Measurements from ENCODE around the gene UBA52. TPM values are rescaled to one million over a fixed set of nuclear protein-coding genes. Genes with fewer than 3 reads are reported as not detected.

The UBA52 gene
- total and polyA plus RNA-seq, 2 experiments from 2014 or later = 390 to 457 TPM

DNA sequence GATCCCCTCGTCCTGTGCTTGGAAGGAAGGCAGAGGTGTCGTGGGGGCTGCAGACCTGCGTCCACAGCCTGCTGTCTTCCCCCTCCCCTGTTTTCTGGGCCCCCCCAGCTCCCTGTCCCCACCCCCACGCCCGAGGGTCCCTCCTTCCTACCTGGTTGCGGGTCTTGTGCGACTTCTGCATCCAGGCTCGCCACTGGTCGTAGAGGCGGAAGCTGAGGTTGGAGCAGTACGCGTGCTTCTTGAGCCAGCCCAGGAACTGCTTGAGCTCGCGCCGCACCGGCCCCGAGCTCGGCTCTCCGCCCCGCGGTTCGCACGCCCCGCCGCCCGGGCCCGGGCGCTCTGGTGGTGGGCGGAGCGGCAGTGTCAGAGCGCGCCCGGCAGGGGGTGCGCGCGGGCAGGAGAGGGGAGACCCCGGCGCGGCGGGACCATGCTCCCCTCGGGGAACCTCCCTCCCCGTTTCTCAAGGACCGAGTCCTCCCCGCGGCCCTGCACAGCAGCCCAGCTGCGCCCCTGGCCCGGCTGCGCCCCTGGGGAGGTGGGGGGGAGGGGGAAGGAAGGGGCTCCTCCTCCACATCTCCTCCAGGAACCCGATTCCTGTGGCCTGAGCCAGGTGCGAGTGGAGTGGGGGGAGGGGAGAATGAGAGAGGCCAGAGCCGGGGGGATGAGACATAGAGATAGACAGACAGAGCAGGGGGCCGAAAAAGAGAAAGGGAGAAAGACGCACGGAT lies 22.6 kb downstream of the UBA52 start:
- H3K4me3 ChIP-seq = peak overlapping the region; percentile 28
- H3K27me3 ChIP-seq = peaks cover 4% of the 10 kb centered on the region
- no peak overlapping the region for H3K27ac ChIP-seq
- peak; percentile 90 to 92 for DNase-seq (ENCODE audit: low read depth in 1 of 2, low spot score in 1 of 2)
- TF ChIP-seq, protein P1, sequence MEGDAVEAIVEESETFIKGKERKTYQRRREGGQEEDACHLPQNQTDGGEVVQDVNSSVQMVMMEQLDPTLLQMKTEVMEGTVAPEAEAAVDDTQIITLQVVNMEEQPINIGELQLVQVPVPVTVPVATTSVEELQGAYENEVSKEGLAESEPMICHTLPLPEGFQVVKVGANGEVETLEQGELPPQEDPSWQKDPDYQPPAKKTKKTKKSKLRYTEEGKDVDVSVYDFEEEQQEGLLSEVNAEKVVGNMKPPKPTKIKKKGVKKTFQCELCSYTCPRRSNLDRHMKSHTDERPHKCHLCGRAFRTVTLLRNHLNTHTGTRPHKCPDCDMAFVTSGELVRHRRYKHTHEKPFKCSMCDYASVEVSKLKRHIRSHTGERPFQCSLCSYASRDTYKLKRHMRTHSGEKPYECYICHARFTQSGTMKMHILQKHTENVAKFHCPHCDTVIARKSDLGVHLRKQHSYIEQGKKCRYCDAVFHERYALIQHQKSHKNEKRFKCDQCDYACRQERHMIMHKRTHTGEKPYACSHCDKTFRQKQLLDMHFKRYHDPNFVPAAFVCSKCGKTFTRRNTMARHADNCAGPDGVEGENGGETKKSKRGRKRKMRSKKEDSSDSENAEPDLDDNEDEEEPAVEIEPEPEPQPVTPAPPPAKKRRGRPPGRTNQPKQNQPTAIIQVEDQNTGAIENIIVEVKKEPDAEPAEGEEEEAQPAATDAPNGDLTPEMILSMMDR (IDR thresholded peaks at IDR 0.05; ENCODE audit: low read depth, low read length) = peak; percentile 63
- no peaks in the 10 kb centered on the region for H3K9me3 ChIP-seq (ENCODE audit: low read depth)
- H3K4me1 ChIP-seq (ENCODE audit: low read depth) = no peaks in the 10 kb centered on the region
- no peaks in the 10 kb centered on the region for H3K36me3 ChIP-seq

DNA sequence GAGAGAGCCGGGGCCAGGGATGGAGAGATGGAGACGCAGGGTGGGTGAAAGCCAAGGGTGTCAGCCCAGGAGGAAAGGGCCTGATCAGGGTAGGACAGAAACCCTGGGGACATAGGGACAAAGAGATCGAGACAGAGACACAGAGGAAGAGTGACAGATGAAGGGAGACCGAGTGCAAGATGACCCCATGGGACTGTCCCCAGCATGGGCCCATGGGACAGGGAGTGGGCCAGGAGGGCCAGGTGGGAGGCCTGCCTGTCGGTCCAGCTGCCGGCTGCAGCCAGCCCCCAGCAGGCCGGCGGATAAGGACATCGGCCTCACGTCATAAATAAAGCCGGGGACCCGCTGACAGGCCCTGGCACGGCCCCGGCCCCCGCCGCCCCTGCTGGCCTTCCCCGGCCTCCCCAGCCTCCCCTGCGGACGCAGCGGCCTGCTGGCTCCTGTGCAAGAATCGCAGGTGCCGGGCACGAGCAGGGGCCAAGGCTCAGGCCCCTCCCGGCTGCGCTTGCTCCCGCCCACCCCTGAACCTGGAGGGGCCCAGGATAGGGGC lies 23.2 kb downstream of the UBA52 start:
- no peaks in the 10 kb centered on the region for H3K4me1 ChIP-seq (ENCODE audit: low read depth)
- no peaks in the 10 kb centered on the region for H3K36me3 ChIP-seq
- peaks cover 4% of the 10 kb centered on the region for H3K27me3 ChIP-seq
- no peak overlapping the region for H3K27ac ChIP-seq
- no peaks in the 10 kb centered on the region for H3K9me3 ChIP-seq (ENCODE audit: low read depth)
- TF ChIP-seq, protein P1 (IDR thresholded peaks at IDR 0.05; ENCODE audit: low read depth, low read length) = no peak
- H3K4me3 ChIP-seq = peak overlapping the region; percentile 28
- no peak for DNase-seq (ENCODE audit: low read depth in 1 of 2, low spot score in 1 of 2)

DNA sequence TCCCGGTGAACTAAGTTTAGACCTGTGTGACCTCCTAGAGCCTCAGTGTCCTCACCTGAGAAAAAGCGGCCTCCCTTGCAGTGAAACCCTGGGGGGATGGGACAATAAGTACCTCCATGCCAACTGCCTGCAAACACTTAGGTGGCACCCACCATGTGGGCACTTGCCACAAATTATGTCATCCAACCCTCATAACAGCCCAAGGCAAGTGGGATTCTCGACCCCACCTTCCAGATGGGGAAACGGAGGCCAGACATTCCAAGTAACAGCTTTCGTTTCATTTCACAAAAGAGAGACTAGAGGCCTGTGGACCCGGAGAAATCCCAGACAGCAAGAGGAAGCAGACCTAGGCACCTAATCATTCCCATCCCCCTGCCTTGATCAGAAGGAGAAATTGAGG lies 23.8 kb downstream of the UBA52 start:
- H3K27ac ChIP-seq = no peak overlapping the region
- no peaks in the 10 kb centered on the region for H3K36me3 ChIP-seq
- no peak overlapping the region for H3K4me3 ChIP-seq
- DNase-seq (ENCODE audit: low read depth in 1 of 2, low spot score in 1 of 2) = no peak
- TF ChIP-seq, protein P1 (IDR thresholded peaks at IDR 0.05; ENCODE audit: low read depth, low read length) = no peak
- H3K9me3 ChIP-seq (ENCODE audit: low read depth) = no peaks in the 10 kb centered on the region
- peaks cover 4% of the 10 kb centered on the region for H3K27me3 ChIP-seq
- no peaks in the 10 kb centered on the region for H3K4me1 ChIP-seq (ENCODE audit: low read depth)

DNA sequence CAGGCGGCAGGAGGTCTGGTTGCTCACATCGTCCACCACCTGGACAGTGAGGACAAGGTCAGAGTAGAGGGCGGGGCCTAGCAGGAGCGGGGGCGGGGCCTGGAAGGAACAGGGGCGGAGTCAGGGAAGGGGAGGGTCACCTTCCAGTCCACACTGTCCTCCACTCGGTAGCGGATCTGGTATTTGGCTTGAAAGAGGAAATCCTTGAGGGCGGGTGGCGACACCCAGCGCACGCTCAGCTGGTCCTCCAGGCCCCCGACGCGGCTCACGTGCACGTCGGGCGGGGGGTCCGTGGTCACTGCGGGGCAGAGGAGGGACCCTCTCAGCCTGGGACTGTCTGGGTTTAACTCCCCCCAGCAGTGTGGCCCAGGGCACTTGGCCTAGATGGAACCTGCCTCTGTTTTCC lies 25.1 kb downstream of the UBA52 start:
- peak; percentile 53 to 63 for DNase-seq (ENCODE audit: low read depth in 1 of 2, low spot score in 1 of 2)
- Histone ChIP-seq H3K36me3 (no peaks in the 10 kb centered on the region), H3K4me3 (no peak overlapping the region), H3K27ac (no peak overlapping the region), H3K4me1 (ENCODE audit: low read depth) (no peaks in the 10 kb centered on the region), H3K9me3 (ENCODE audit: low read depth) (no peaks in the 10 kb centered on the region), H3K27me3 (peaks cover 10% of the 10 kb centered on the region)
- TF ChIP-seq, protein P1 (IDR thresholded peaks at IDR 0.05; ENCODE audit: low read depth, low read length) = no peak

DNA sequence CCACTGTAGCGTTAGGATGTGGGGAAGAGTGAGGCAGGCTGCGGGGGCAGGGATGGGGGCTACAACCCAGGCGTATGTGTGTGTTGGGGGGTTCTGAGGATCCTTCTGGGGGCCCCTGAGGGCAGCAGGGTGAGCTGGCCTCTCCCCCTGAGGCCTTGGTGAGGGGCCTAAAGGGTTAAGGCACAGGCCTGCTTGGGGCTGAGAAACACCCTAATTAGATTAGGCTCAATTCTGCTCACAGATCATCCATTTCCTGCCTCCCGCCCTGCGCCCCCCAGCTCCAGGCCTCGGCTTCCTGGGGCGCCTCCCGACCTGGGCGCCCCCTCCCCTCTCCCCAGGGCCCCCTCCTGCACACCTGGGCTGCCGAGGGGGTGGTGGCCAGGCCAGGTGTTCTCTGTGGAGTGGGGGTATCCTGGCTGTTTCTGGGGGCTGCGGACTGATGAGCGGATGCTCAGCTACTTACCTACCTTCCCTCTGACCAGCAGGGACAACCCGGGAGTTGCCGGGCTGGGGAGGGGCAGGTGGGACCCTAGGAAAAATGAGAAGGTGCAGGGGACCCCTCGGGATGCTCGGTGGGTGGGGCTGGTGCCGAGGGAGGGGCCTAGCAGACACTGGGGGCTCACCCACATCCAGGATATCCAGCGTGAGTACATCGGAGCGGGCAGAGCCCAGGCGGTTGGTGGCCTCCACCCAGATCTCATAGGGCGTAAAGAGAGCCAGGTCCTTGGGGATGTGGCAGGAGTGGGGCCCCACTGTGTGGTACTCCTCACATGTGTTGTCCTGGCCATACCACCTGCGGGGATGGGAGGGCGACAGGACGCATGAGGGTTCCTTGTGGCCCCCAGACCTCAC lies 26.4 kb downstream of the UBA52 start:
- Histone ChIP-seq H3K9me3 (ENCODE audit: low read depth) (no peaks in the 10 kb centered on the region), H3K4me1 (ENCODE audit: low read depth) (no peaks in the 10 kb centered on the region), H3K36me3 (no peaks in the 10 kb centered on the region), H3K4me3 (no peak overlapping the region), H3K27ac (no peak overlapping the region), H3K27me3 (peaks cover 23% of the 10 kb centered on the region)
- DNase-seq (ENCODE audit: low read depth in 1 of 2, low spot score in 1 of 2) = no peak
- TF ChIP-seq, protein P1 (IDR thresholded peaks at IDR 0.05; ENCODE audit: low read depth, low read length) = no peak
